HepG2 (cell line): ENCODE results near the gene MIB2. TPM values are rescaled to one million over a fixed set of nuclear protein-coding genes. Genes with fewer than 3 reads are reported as not detected.

ENCODE experiments used
- BCL3 ChIP-seq: sonication (generic); formaldehyde crosslinking; IDR thresholded peaks from 2 replicates; pipeline ENCODE4 v1.5.1; 2020; ENCODE audit warnings: mild to moderate bottlenecking, missing genetic modification reagents, moderate library complexity
- ELF4 ChIP-seq: sonication (generic); formaldehyde crosslinking; IDR thresholded peaks from 2 replicates; pipeline ENCODE4 v1.5.0; 2020; ENCODE audit warnings: missing genetic modification reagents, mild to moderate bottlenecking, moderate library complexity, borderline replicate concordance
- FOXA3 ChIP-seq: IDR thresholded peaks from 2 replicates; pipeline ENCODE4 v1.6.1; 2016; ENCODE audit warnings: missing genetic modification reagents, missing compliant biosample characterization
- KAT2B ChIP-seq: fragments of 150-350 bp; IDR thresholded peaks from 2 replicates; pipeline ENCODE4 v1.6.1; 2014; ENCODE audit warnings: low read depth, low read length, borderline replicate concordance
- MTA3 ChIP-seq: sonication (generic); formaldehyde crosslinking; IDR thresholded peaks from 2 replicates; pipeline ENCODE4 v1.4.0; 2020; ENCODE audit warnings: missing genetic modification reagents
- NR1H2 ChIP-seq: sonication (generic); formaldehyde crosslinking; IDR thresholded peaks from 2 replicates; pipeline ENCODE4 v1.8.1; 2022; ENCODE audit warnings: low read depth, missing genetic modification reagents, borderline replicate concordance
- PAWR ChIP-seq: sonication (generic); formaldehyde crosslinking; IDR thresholded peaks from 2 replicates; pipeline ENCODE4 v1.4.0; 2020; ENCODE audit warnings: missing genetic modification reagents, mild to moderate bottlenecking, borderline replicate concordance
- PCBP2 ChIP-seq: fragments of 200-400 bp; formaldehyde crosslinking; optimal IDR thresholded peaks from 2 replicates; pipeline ENCODE3; 2018; ENCODE audit warnings: low read length, low read depth; ENCODE audit not compliant: poor library complexity, severe bottlenecking
- RAD51 ChIP-seq: fragments of 450-650 bp; IDR thresholded peaks from 2 replicates; pipeline ENCODE4 v1.6.1; 2016; ENCODE audit warnings: borderline replicate concordance
- SNRNP70 ChIP-seq: fragments of 200-400 bp; formaldehyde crosslinking; IDR thresholded peaks from 2 replicates; pipeline ENCODE4 v1.6.1; 2017; ENCODE audit warnings: mild to moderate bottlenecking, low read depth, low read length, moderate library complexity
- SOX6 ChIP-seq, 2 experiments: fragments of 450-650 bp in 1 of 2; sonication (generic) in 1 of 2; formaldehyde crosslinking in 1 of 2; IDR thresholded peaks; 2 replicates each; pipeline versions ENCODE4 v1.4.0 to v1.6.1; 2017 to 2020; ENCODE audit warnings: antibody characterized with exemption in 1 of 2, mild to moderate bottlenecking in 1 of 2, missing genetic modification reagents in 1 of 2
- TAF15 ChIP-seq: fragments of 200-400 bp; formaldehyde crosslinking; IDR thresholded peaks from one replicate; pipeline ENCODE4 v1.6.1; 2018; ENCODE audit warnings: mild to moderate bottlenecking, low read depth, low read length; ENCODE audit not compliant: poor library complexity, severe bottlenecking
- THAP9 ChIP-seq: sonication (generic); formaldehyde crosslinking; IDR thresholded peaks from 2 replicates; pipeline ENCODE4; 2020; ENCODE audit warnings: missing genetic modification reagents, mild to moderate bottlenecking, borderline replicate concordance
- THYN1 ChIP-seq: sonication (generic); formaldehyde crosslinking; IDR thresholded peaks from 2 replicates; pipeline ENCODE4 v1.8.1; 2023; ENCODE audit warnings: low read depth, mild to moderate bottlenecking, moderate library complexity, missing genetic modification reagents, borderline replicate concordance
- ZBTB37 ChIP-seq: sonication (generic); formaldehyde crosslinking; IDR thresholded peaks from 2 replicates; pipeline ENCODE4 v1.4.0; 2020; ENCODE audit warnings: mild to moderate bottlenecking, missing genetic modification reagents
- ZNF253 ChIP-seq: sonication (generic); formaldehyde crosslinking; IDR thresholded peaks from 2 replicates; pipeline ENCODE4 v1.8.0; 2022; ENCODE audit warnings: mild to moderate bottlenecking, missing genetic modification reagents, borderline replicate concordance
- ZNF280B ChIP-seq: sonication (generic); formaldehyde crosslinking; IDR thresholded peaks from 2 replicates; pipeline ENCODE4 v1.5.0; 2020; ENCODE audit warnings: missing genetic modification reagents, mild to moderate bottlenecking, borderline replicate concordance
- ZNF446 ChIP-seq: sonication (generic); formaldehyde crosslinking; IDR thresholded peaks from 2 replicates; pipeline ENCODE4 v1.5.0; 2020; ENCODE audit warnings: mild to moderate bottlenecking, missing genetic modification reagents
- ZZZ3 ChIP-seq: sonication (generic); formaldehyde crosslinking; IDR thresholded peaks from 2 replicates; pipeline ENCODE4 v1.4.0; 2020; ENCODE audit warnings: missing genetic modification reagents, mild to moderate bottlenecking, borderline replicate concordance
- polyA plus RNA-seq, 8 experiments: library from polyadenylated mRNA; depleted of rRNA in 3 of 8; stranded (reverse) in 7 of 8; unstranded in 1 of 8; fragments of >200 nt; fragmentation: Illumina TruSeq in 4 of 8; extraction: Trizol in 4 of 8; gene quantifications; 2 replicates each; pipeline versions ENCODE4 v1.2.1 to v1.2.3, GENCODE V29; 2011 to 2016; ENCODE audit warnings: low read depth in 4 of 8, missing spikeins in 1 of 8, mixed read lengths in 1 of 8; ENCODE audit not compliant: insufficient read depth in 1 of 8
- total RNA-seq, 5 experiments: library from RNA; depleted of rRNA; stranded (reverse); fragments of >200 nt; fragmentation: Illumina TruSeq; extraction: Trizol; gene quantifications; 2 replicates each; pipeline ENCODE4 v1.2.3, GENCODE V29; 2016; ENCODE audit warnings: low read depth in 1 of 5

Gene MIB2
- total and polyA plus RNA-seq, 2 of the 13 experiments (the other 11 are each of a cell fraction or from before 2014, with no cell fraction given), result 19.9 to 30.4 TPM

- TF ChIP-seq KAT2B (no peak), ZNF280B (peak; percentile 68), ZNF253 (CRISPR knock-in tag) (no peak), NR1H2 (CRISPR knock-in tag) (no peak), RAD51 (no peak), SNRNP70 (no peak), THYN1 (CRISPR knock-in tag) (no peak), ELF4 (no peak), MTA3 (CRISPR knock-in tag) (no peak), ZNF446 (CRISPR knock-in tag) (no peak), ZBTB37 (CRISPR knock-in tag) (peak; percentile 66; the same call in 1 of the 2 replicates), BCL3 (CRISPR knock-in tag) (peak; percentile 51; the same call in 1 of the 2 replicates), SOX6 (IDR thresholded peaks at IDR 0.05) (no peak), SOX6 (CRISPR knock-in tag; IDR thresholded peaks at IDR 0.05) (peak; percentile 86), PCBP2 (no peak), THAP9 (peak; percentile 74; the same call in 1 of the 2 replicates), PAWR (0 out of 2 replicates have a peak, but pooled peaks have one; percentile 72), TAF15 (no peak), ZZZ3 (no peak; the same call in 1 of the 2 replicates), FOXA3 (CRISPR knock-in tag) (peak; percentile 23; the same call in 1 of the 2 replicates)
Observed at GRCh38 chr1:1678581-1679380, 63.5 kb downstream of the MIB2 start (continued).
